ENCODE data around the gene WDR31. TPM values are rescaled to one million over a fixed set of nuclear protein-coding genes. Genes with fewer than 3 reads are reported as not detected.
A peak's percentile ranks its signal among the peaks of the same experiment; 100 is the strongest.

WDR31 gene
- total RNA-seq, 4 donors from 2014 or later = 1.3 to 2.8 (median 2.1) TPM

GRCh38 chr9:113322671-113323070 lies 17.4 kb downstream of the WDR31 start:
- Histone ChIP-seq H3K36me3 (peaks cover 7 to 48% (median 26%) of the 10 kb centered on the region in 4 donors), H3K4me1 (no peaks in the 10 kb centered on the region), H3K27me3 (no peaks in the 10 kb centered on the region), H3K4me3 (no peak overlapping the region), H3K27ac (replicated peaks in 1 of 4) (no peak overlapping the region), H3K9me3 (no peaks in the 10 kb centered on the region)
- intact Hi-C loops (cut with DNase I) = no loop called here
- DNase-seq (ENCODE audit: extremely low spot score) = no peak
- TF ChIP-seq CTCF (IDR thresholded peaks at IDR 0.05) = no peak
- no peak for TF ChIP-seq POLR2AphosphoS5 (IDR thresholded peaks at IDR 0.05)
- no peak for TF ChIP-seq POLR2A (IDR thresholded peaks at IDR 0.05; ENCODE audit: low read depth)
- no peak for TF ChIP-seq EP300 (IDR thresholded peaks at IDR 0.05)
- WGBS = 85% methylated on average over 6 of the region's 6 CpGs

- TF ChIP-seq EP300 (IDR thresholded peaks at IDR 0.05) = no peak
- TF ChIP-seq CTCF (IDR thresholded peaks at IDR 0.05) = no peak
- no peak for TF ChIP-seq POLR2AphosphoS5 (IDR thresholded peaks at IDR 0.05)
- TF ChIP-seq POLR2A (IDR thresholded peaks at IDR 0.05; ENCODE audit: low read depth) = no peak
- Histone ChIP-seq H3K36me3 (peaks cover 7 to 60% (median 28%) of the 10 kb centered on the region in 4 donors), H3K27ac (replicated peaks in 1 of 4) (no peak overlapping the region), H3K9me3 (no peaks in the 10 kb centered on the region), H3K4me3 (no peak overlapping the region), H3K27me3 (no peaks in the 10 kb centered on the region), H3K4me1 (no peaks in the 10 kb centered on the region)
- DNase-seq (ENCODE audit: extremely low spot score) = no peak
- intact Hi-C loops (cut with DNase I) = no loop called here
- 100% methylated on average over 3 of the region's 3 CpGs for WGBS
These were observed 20.0 kb downstream of the WDR31 start for GRCh38 chr9:113320051-113320450.

GRCh38 chr9:113319054-113319453 lies 21.0 kb downstream of the WDR31 start:
- intact Hi-C loops (cut with DNase I) = no loop called here
- Histone ChIP-seq H3K27ac (replicated peaks in 1 of 4) (no peak overlapping the region), H3K9me3 (no peaks in the 10 kb centered on the region), H3K36me3 (peaks cover 7 to 60% (median 28%) of the 10 kb centered on the region in 4 donors), H3K27me3 (no peaks in the 10 kb centered on the region), H3K4me3 (no peak overlapping the region), H3K4me1 (no peaks in the 10 kb centered on the region)
- DNase-seq (ENCODE audit: extremely low spot score) = no peak
- TF ChIP-seq EP300 (IDR thresholded peaks at IDR 0.05) = no peak
- TF ChIP-seq POLR2AphosphoS5 (IDR thresholded peaks at IDR 0.05) = no peak
- no peak for TF ChIP-seq POLR2A (IDR thresholded peaks at IDR 0.05; ENCODE audit: low read depth)
- no peak for TF ChIP-seq CTCF (IDR thresholded peaks at IDR 0.05)
- WGBS = 95% methylated on average over 2 of the region's 2 CpGs

- Histone ChIP-seq H3K9me3 (no peaks in the 10 kb centered on the region), H3K36me3 (peaks cover 7 to 58% (median 28%) of the 10 kb centered on the region in 4 donors), H3K4me1 (no peaks in the 10 kb centered on the region), H3K27me3 (no peaks in the 10 kb centered on the region), H3K27ac (replicated peaks in 1 of 4) (no peak overlapping the region), H3K4me3 (no peak overlapping the region)
- WGBS = 75% methylated on average over 2 of the region's 2 CpGs
- DNase-seq (ENCODE audit: extremely low spot score) = no peak
- intact Hi-C loops (cut with DNase I) = no loop called here
- peak in 2 of 3 experiments; percentile 9 to 11 for TF ChIP-seq CTCF (IDR thresholded peaks at IDR 0.05)
- no peak for TF ChIP-seq EP300 (IDR thresholded peaks at IDR 0.05)
- TF ChIP-seq POLR2A (IDR thresholded peaks at IDR 0.05; ENCODE audit: low read depth) = no peak
These were observed 22.3 kb downstream of the WDR31 start for GRCh38 chr9:113317777-113318176.

- H3K27me3 ChIP-seq = no peaks in the 10 kb centered on the region
- DNase-seq (ENCODE audit: extremely low spot score) = no peak
- no peak for TF ChIP-seq POLR2A (IDR thresholded peaks at IDR 0.05; ENCODE audit: low read depth)
- no peak for TF ChIP-seq POLR2AphosphoS5 (IDR thresholded peaks at IDR 0.05)
- TF ChIP-seq EP300 (IDR thresholded peaks at IDR 0.05) = no peak
- no peak for TF ChIP-seq CTCF (IDR thresholded peaks at IDR 0.05)
- intact Hi-C loops (cut with DNase I) = no loop called here
- 97% methylated on average over 4 of the region's 4 CpGs for WGBS
- no peak overlapping the region for H3K27ac ChIP-seq (replicated peaks in 1 of 4)
- no peaks in the 10 kb centered on the region for H3K9me3 ChIP-seq
- peaks cover 0 to 1% (median under 1%) of the 10 kb centered on the region in 4 donors for H3K4me1 ChIP-seq
- peaks cover 7 to 45% (median 24%) of the 10 kb centered on the region in 4 donors for H3K36me3 ChIP-seq
- H3K4me3 ChIP-seq = no peak overlapping the region
These were observed 24.0 kb downstream of the WDR31 start for GRCh38 chr9:113316030-113316429.
